GM18505 (cell line): Measurements from ENCODE around the gene CCDC120.

ENCODE experiments used
- ATAC-seq: cut with Tn5 transposase; IDR thresholded peaks from one replicate; pipeline ENCODE4 v1.9.1; 2021; ENCODE audit not compliant: unreplicated experiment
- POLR2A ChIP-seq: IDR thresholded peaks from 4 replicates; pipeline ENCODE4 v1.6.1; 2011; ENCODE audit warnings: borderline replicate concordance; ENCODE audit not compliant: insufficient read depth, insufficient read length; ENCODE audit errors: extremely low read depth

The CCDC120 gene

DNA sequence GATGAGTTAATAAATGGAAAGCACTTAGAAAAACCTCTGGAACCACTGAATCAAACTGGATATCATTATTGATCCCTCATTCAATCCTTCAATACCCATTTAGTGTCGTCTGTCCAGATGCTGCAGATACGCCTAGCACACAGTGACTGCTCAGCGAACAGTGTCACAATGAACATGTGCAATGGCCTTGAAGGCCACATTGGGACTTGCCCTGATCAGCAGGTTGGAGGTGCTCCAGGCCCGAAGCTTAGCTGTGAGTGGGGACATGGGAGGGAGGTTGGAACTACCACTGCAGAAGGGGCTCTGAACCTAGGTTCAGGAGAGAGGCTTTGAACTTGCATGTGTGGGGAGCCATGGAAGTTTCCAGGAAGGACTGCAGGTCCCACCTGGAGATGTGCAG is 47.5 kb downstream of the CCDC120 start:
- ATAC-seq, result no peak
- no peak for TF ChIP-seq POLR2A

DNA sequence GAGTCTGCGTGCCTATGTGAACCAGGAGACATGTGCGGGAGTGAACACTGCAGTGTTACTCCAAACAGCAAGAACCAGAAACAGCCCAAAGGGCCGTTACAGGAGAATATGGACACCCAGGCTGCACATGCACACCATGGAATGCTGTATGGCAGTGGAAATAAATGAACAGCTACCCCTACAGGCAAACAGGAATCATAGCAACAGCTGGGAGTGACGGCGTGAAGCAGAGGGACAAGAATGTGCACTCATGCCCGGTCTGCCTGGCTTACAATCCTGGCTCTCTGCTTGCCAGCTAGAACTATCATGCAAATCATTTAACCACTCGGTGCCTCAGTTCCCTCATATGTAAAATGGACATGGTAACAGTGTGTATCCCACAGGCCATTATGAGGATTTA is 48.1 kb downstream of the CCDC120 start:
- no peak for TF ChIP-seq POLR2A
- no peak for ATAC-seq

DNA sequence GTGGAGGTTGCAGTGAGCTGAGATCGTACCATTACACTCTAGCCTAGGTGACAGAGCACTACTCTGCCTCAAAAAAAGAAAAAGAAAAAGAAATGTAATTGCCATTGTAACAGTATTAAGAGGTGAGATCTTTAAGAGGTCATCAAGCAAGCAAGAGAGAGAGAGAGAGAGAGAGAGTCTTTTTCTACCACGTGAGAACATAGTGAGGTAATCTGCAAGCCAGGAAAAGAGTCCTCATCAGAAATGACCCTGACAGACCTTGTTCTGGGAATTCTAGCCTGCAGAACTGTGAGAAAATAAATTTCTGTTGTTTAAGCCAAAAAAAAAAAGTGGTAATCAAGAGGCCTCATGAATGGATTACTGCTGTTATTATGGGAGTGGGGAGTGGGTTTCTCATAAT is 49.8 kb downstream of the CCDC120 start:
- no peak for ATAC-seq
- no peak for TF ChIP-seq POLR2A

- ATAC-seq, result no peak
- TF ChIP-seq POLR2A, result no peak
Measured at GRCh38 chrX:49110417-49110816, 51.6 kb downstream of the CCDC120 start.

GRCh38 chrX:49111791-49112190 is 53.0 kb downstream of the CCDC120 start:
- no peak for ATAC-seq
- TF ChIP-seq POLR2A, result no peak

- ATAC-seq, result no peak
Measured at GRCh38 chrX:49116076-49116475, 57.3 kb downstream of the CCDC120 start.

DNA sequence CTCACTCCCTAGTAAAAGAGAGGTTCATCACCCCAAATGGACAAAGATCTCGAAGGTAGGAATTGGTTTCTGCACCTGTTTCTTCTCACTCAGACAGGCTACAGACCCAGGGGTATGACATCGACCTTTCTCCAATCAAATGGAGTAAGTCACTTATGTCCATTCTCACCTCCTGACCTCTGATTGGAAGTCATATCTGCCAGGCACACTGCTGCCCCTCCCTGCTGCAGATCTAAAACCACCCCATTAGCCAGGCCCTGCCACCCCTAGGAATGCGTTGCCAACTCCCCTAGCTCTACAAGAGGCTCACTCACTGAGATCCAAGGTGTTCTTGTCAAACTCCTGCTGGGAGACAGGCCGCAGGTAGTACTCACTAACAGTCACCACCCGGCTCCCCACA is 57.9 kb downstream of the CCDC120 start:
- no peak for ATAC-seq
- no peak for TF ChIP-seq POLR2A

More at GRCh38 chrX:49116076-49116475, 57.3 kb downstream of the CCDC120 start:
- TF ChIP-seq POLR2A, result no peak

GRCh38 chrX:49117581-49117980 is 58.8 kb downstream of the CCDC120 start:
- no peak for TF ChIP-seq POLR2A
- no peak for ATAC-seq
